MCF 10A (cell line): ENCODE data around the gene HPSE2. TPM values are rescaled to one million over a fixed set of nuclear protein-coding genes. Genes with fewer than 3 reads are reported as not detected.

ENCODE experiments used
- BruUV-seq: library from RNA; stranded (reverse); fragments of 400-500 nt; replicated peaks from 2 replicates; lab custom pipeline; 2021; lab: Mats Ljungman, UMichigan
- CTCF ChIA-PET: fragments of 300-600 bp; sonication (Branson Sonifier 250); formaldehyde crosslinking; extraction: SDS; loops from one replicate; lab custom pipeline; 2021; ENCODE audit warnings: antibody characterized with exemption, inconsistent platforms; lab: Yijun Ruan, JAX
- POLR2A ChIA-PET: fragments of 300-600, 350-650 bp; sonication (Branson Sonifier 250); formaldehyde crosslinking; extraction: SDS; loops from one replicate; lab custom pipeline; 2020; ENCODE audit warnings: antibody characterized with exemption, inconsistent platforms; lab: Yijun Ruan, JAX
- DNase-seq: peaks from one replicate; pipeline ENCODE4 v3.0.0-alpha.2; 2018; ENCODE audit not compliant: unreplicated experiment
- H3K27ac Mint-ChIP-seq: one replicate; pipeline ENCODE4 v1.8.0; 2022; ENCODE audit warnings: mild to moderate bottlenecking, low read depth, mixed read lengths; ENCODE audit not compliant: unreplicated experiment
- H3K27me3 Mint-ChIP-seq: one replicate; pipeline ENCODE4 v1.8.0; 2022; ENCODE audit warnings: mixed read lengths; ENCODE audit not compliant: insufficient read depth, unreplicated experiment
- H3K36me3 Mint-ChIP-seq: one replicate; pipeline ENCODE4 v1.8.0; 2022; ENCODE audit warnings: mild to moderate bottlenecking, moderate library complexity, mixed read lengths; ENCODE audit not compliant: insufficient read depth, unreplicated experiment
- H3K4me1 Mint-ChIP-seq: one replicate; pipeline ENCODE4 v1.8.0; 2022; ENCODE audit warnings: mixed read lengths; ENCODE audit not compliant: insufficient read depth, unreplicated experiment
- H3K4me3 Mint-ChIP-seq: one replicate; pipeline ENCODE4 v1.8.0; 2022; ENCODE audit warnings: mild to moderate bottlenecking, moderate library complexity, mixed read lengths; ENCODE audit not compliant: unreplicated experiment
- H3K9me3 Mint-ChIP-seq: one replicate; pipeline ENCODE4 v1.8.0; 2022; ENCODE audit warnings: mixed read lengths; ENCODE audit not compliant: unreplicated experiment
- CTCF ChIP-seq: fragments of 200-600 bp; IDR thresholded peaks from one replicate; pipeline ENCODE4 v1.8.0; 2022; ENCODE audit warnings: antibody characterized with exemption, mild to moderate bottlenecking; ENCODE audit not compliant: unreplicated experiment
- intact Hi-C: fragments of 100-400 bp; cut with micrococcal nuclease; formaldehyde crosslinking; loops from 2 replicates; pipeline ENCODE4 v1.14.1; 2022
- total RNA-seq: library from RNA; stranded (reverse); gene quantifications from 2 replicates; pipeline ENCODE4 v1.2.3, GENCODE V29; 2022

Gene HPSE2
- total RNA-seq, 1 experiment from 2014 or later: not detected

- Mint-ChIP-seq H3K36me3 (no peaks in the 10 kb centered on the region), H3K27me3 (peaks cover 8% of the 10 kb centered on the region), H3K4me1 (no peaks in the 10 kb centered on the region), H3K9me3 (peaks cover 8% of the 10 kb centered on the region), H3K4me3 (no peak overlapping the region), H3K27ac (no peak overlapping the region)
- DNase-seq: no peak
- ChIA-PET CTCF (interaction anchor here (0.6 kb wide), 1 partner anchor 674 kb away, joined by 3 read pairs; no protein-coding TSS in a partner anchor), POLR2A (no interaction called here)
- no TSS peak for BruUV-seq
- no peak for TF ChIP-seq CTCF
- intact Hi-C loops: no loop called here
These were observed 116.3 kb downstream of the HPSE2 start for GRCh38 chr10:99119258-99119748.

GRCh38 chr10:99115703-99116102 is 119.9 kb downstream of the HPSE2 start:
- no TSS peak for BruUV-seq
- Mint-ChIP-seq H3K36me3 (no peaks in the 10 kb centered on the region), H3K9me3 (peaks cover 8% of the 10 kb centered on the region), H3K27me3 (peaks cover 8% of the 10 kb centered on the region), H3K27ac (no peak overlapping the region), H3K4me1 (no peaks in the 10 kb centered on the region), H3K4me3 (no peak overlapping the region)
- TF ChIP-seq CTCF: no peak
- DNase-seq: no peak
- intact Hi-C loops: no loop called here
- POLR2A ChIA-PET: no interaction called here
- CTCF ChIA-PET: interaction anchor here (0.5 to 0.6 kb wide), 2 partner anchors 674 to 874 kb away, joined by 3 to 4 read pairs; no protein-coding TSS in a partner anchor

GRCh38 chr10:99085358-99085757 is 150.3 kb downstream of the HPSE2 start:
- no peak overlapping the region for H3K27ac Mint-ChIP-seq
- peaks cover 11% of the 10 kb centered on the region for H3K27me3 Mint-ChIP-seq
- H3K4me3 Mint-ChIP-seq: no peak overlapping the region
- ChIA-PET CTCF (no interaction called here), POLR2A (interaction anchor here (1.6 kb wide), 1 partner anchor 9 kb away, joined by 4 read pairs; no protein-coding TSS in a partner anchor)
- no peaks in the 10 kb centered on the region for H3K4me1 Mint-ChIP-seq
- TF ChIP-seq CTCF: no peak
- no peaks in the 10 kb centered on the region for H3K36me3 Mint-ChIP-seq
- BruUV-seq: no TSS peak
- intact Hi-C loops: no loop called here
- DNase-seq: no peak
- peaks cover 12% of the 10 kb centered on the region for H3K9me3 Mint-ChIP-seq

- no peaks in the 10 kb centered on the region for H3K36me3 Mint-ChIP-seq
- no peak overlapping the region for H3K4me3 Mint-ChIP-seq
- no peak for TF ChIP-seq CTCF
- ChIA-PET CTCF (no interaction called here), POLR2A (interaction anchor here (1.6 kb wide), 1 partner anchor 10 kb away, joined by 4 read pairs; no protein-coding TSS in a partner anchor)
- intact Hi-C loops: no loop called here
- H3K9me3 Mint-ChIP-seq: peaks cover 10% of the 10 kb centered on the region
- no peaks in the 10 kb centered on the region for H3K4me1 Mint-ChIP-seq
- no peak overlapping the region for H3K27ac Mint-ChIP-seq
- peaks cover 11% of the 10 kb centered on the region for H3K27me3 Mint-ChIP-seq
- no TSS peak for BruUV-seq
- no peak for DNase-seq
These were observed 151.5 kb downstream of the HPSE2 start for GRCh38 chr10:99084161-99084560.
